H1 (cell line): ENCODE measurements around the gene TBX15. TPM values are rescaled to one million over a fixed set of nuclear protein-coding genes. Genes with fewer than 3 reads are reported as not detected.

ENCODE experiments used
- CTCF ChIA-PET: fragments of 300-600 bp; sonication (Branson Sonifier 250); formaldehyde crosslinking; loops from one replicate; lab custom pipeline; 2021; ENCODE audit not compliant: partially characterized antibody; lab: Charles Lee
- POLR2A ChIA-PET: fragments of 300-600 bp; sonication (Branson Sonifier 250); formaldehyde crosslinking; loops from one replicate; lab custom pipeline; 2021; ENCODE audit warnings: inconsistent platforms; ENCODE audit not compliant: partially characterized antibody; lab: Charles Lee
- DNase-seq, 2 experiments: peaks; one replicate each; pipeline versions ENCODE4 v3.0.0 to v3.0.0-alpha.2; 2010 to 2022; ENCODE audit warnings: low spot score in 2 of 2, low read depth in 1 of 2, mixed read lengths in 1 of 2
- FAIRE-seq: peaks from 2 replicates; lab custom pipeline; 2011; peaks lifted over from hg19 to GRCh38; lab: Jason Lieb, UNC
- H2AFZ ChIP-seq: 2 replicates; pipeline ENCODE4 v1.8.1; 2012; ENCODE audit warnings: low read length, inconsistent platforms
- H2AK5ac ChIP-seq: 2 replicates; pipeline ENCODE4 v1.6.1; 2013; ENCODE audit warnings: low read depth, low read length
- H2BK120ac ChIP-seq: replicated peaks from 2 replicates; pipeline ENCODE3; 2013; ENCODE audit warnings: low read depth, low read length, inconsistent platforms
- H2BK12ac ChIP-seq: 2 replicates; pipeline ENCODE4 v1.6.1; 2013; ENCODE audit warnings: low read depth, low read length
- H2BK15ac ChIP-seq: 2 replicates; pipeline ENCODE4 v1.6.1; 2013; ENCODE audit warnings: low read length
- H2BK20ac ChIP-seq: 2 replicates; pipeline ENCODE4 v1.6.1; 2013; ENCODE audit warnings: low read length
- H2BK5ac ChIP-seq: 2 replicates; pipeline ENCODE4 v1.6.1; 2013; ENCODE audit warnings: low read depth, low read length
- H3K14ac ChIP-seq: 2 replicates; pipeline ENCODE4 v1.6.1; 2013; ENCODE audit warnings: inconsistent platforms; ENCODE audit not compliant: insufficient read length
- H3K18ac ChIP-seq: 2 replicates; pipeline ENCODE4 v1.6.1; 2013; ENCODE audit warnings: low read length; ENCODE audit errors: extremely low read depth
- H3K23ac ChIP-seq: 2 replicates; pipeline ENCODE4 v1.6.1; 2013; ENCODE audit warnings: inconsistent platforms; ENCODE audit not compliant: insufficient read length
- H3K23me2 ChIP-seq: 2 replicates; pipeline ENCODE4 v1.6.1; 2013; ENCODE audit warnings: low read depth, low read length
- H3K27ac ChIP-seq: 2 replicates; pipeline ENCODE4 v1.6.1; 2011; ENCODE audit warnings: low read depth, low read length, inconsistent platforms
- H3K27me3 ChIP-seq, 4 experiments: replicated peaks in 1 of 4; 1 replicate in 1 of 4; 2 replicates in 3 of 4; pipeline versions ENCODE4 v1.6.1 to v1.8.1; 2011 to 2013; ENCODE audit warnings: low read length in 3 of 4, mild to moderate bottlenecking in 3 of 4, inconsistent platforms in 2 of 4, mixed read lengths in 2 of 4, moderate library complexity in 1 of 4; ENCODE audit not compliant: control insufficient read depth in 3 of 4, insufficient read depth in 3 of 4; ENCODE audit errors: extremely low read depth in 1 of 4
- H3K36me3 ChIP-seq, 4 experiments: 2 replicates each; pipeline versions ENCODE4 v1.6.1 to v1.8.1; 2011 to 2013; ENCODE audit warnings: mild to moderate bottlenecking in 4 of 4, low read length in 3 of 4, moderate library complexity in 2 of 4, control low read depth in 1 of 4, inconsistent platforms in 1 of 4; ENCODE audit not compliant: insufficient read depth in 4 of 4, control insufficient read depth in 2 of 4
- H3K4ac ChIP-seq: replicated peaks from 2 replicates; pipeline ENCODE3; 2013; ENCODE audit warnings: low read length, low read depth, mixed read lengths, inconsistent platforms; ENCODE audit not compliant: insufficient read length
- H3K4me1 ChIP-seq, 4 experiments: replicated peaks in 1 of 4; 1 replicate in 1 of 4; 2 replicates in 3 of 4; pipeline versions ENCODE4 v1.6.1 to v1.8.1; 2011 to 2013; ENCODE audit warnings: low read length in 3 of 4, inconsistent platforms in 2 of 4, mixed read lengths in 1 of 4; ENCODE audit not compliant: insufficient read depth in 4 of 4, control insufficient read depth in 3 of 4
- H3K4me2 ChIP-seq, 2 experiments: 2 replicates each; pipeline versions ENCODE4 v1.6.1 to v1.8.1; 2011 to 2013; ENCODE audit warnings: low read depth in 2 of 2, low read length in 2 of 2, control low read depth in 1 of 2, inconsistent platforms in 1 of 2, mild to moderate bottlenecking in 1 of 2; ENCODE audit not compliant: insufficient read depth in 1 of 2
- H3K4me3 ChIP-seq, 4 experiments: fragments of 200-600, 300-600 bp in 1 of 4; sonication (generic), shearing (Covaris generic), sonication (Bioruptor Twin) in 1 of 4; 2 replicates each; pipeline versions ENCODE4 v1.5.1 to v1.8.1; 2011 to 2016; ENCODE audit warnings: low read length in 4 of 4, low read depth in 3 of 4, control low read depth in 2 of 4, inconsistent platforms in 2 of 4, mild to moderate bottlenecking in 2 of 4, mixed read lengths in 1 of 4, moderate library complexity in 1 of 4; ENCODE audit not compliant: insufficient read depth in 2 of 4; ENCODE audit errors: extremely low read depth in 1 of 4
- H3K56ac ChIP-seq: replicated peaks from 2 replicates; pipeline ENCODE3; 2013; ENCODE audit warnings: low read depth, mild to moderate bottlenecking, mixed read lengths, low read length, inconsistent platforms; ENCODE audit not compliant: insufficient read length
- H3K79me1 ChIP-seq: 2 replicates; pipeline ENCODE4 v1.6.1; 2013; ENCODE audit warnings: low read depth, low read length, control low read depth
- H3K79me2 ChIP-seq, 2 experiments: 2 replicates each; pipeline versions ENCODE4 v1.6.1 to v1.8.1; 2012 to 2013; ENCODE audit warnings: low read length in 2 of 2, mild to moderate bottlenecking in 2 of 2, inconsistent platforms in 1 of 2; ENCODE audit not compliant: insufficient read depth in 2 of 2, control insufficient read depth in 1 of 2
- H3K9ac ChIP-seq, 4 experiments: replicated peaks in 1 of 4; 1 replicate in 1 of 4; 2 replicates in 3 of 4; pipeline versions ENCODE4 v1.6.1 to v1.8.1; 2011 to 2013; ENCODE audit warnings: low read depth in 3 of 4, low read length in 3 of 4, control low read depth in 2 of 4, mild to moderate bottlenecking in 2 of 4, moderate library complexity in 2 of 4, inconsistent platforms in 1 of 4; ENCODE audit errors: extremely low read depth in 1 of 4
- H3K9me3 ChIP-seq, 2 experiments: 2 replicates each; pipeline versions ENCODE4 v1.6.1 to v1.8.1; 2012 to 2013; ENCODE audit warnings: mild to moderate bottlenecking in 2 of 2, moderate library complexity in 2 of 2, control low read depth in 1 of 2, inconsistent platforms in 1 of 2, low read depth in 1 of 2, low read length in 1 of 2, mixed read lengths in 1 of 2; ENCODE audit not compliant: insufficient read depth in 2 of 2
- H4K20me1 ChIP-seq, 2 experiments: replicated peaks in 1 of 2; 2 replicates each; pipeline versions ENCODE3 to v1.8.1; 2011 to 2013; ENCODE audit warnings: inconsistent platforms in 2 of 2, low read length in 2 of 2, mild to moderate bottlenecking in 1 of 2; ENCODE audit not compliant: insufficient read depth in 2 of 2, control insufficient read depth in 1 of 2
- H4K5ac ChIP-seq: 2 replicates; pipeline ENCODE4 v1.6.1; 2013; ENCODE audit warnings: low read length, low read depth, mixed read lengths, inconsistent platforms; ENCODE audit not compliant: insufficient read length
- H4K8ac ChIP-seq: 2 replicates; pipeline ENCODE4 v1.8.0; 2013; ENCODE audit warnings: mild to moderate bottlenecking, moderate library complexity, low read length, inconsistent platforms; ENCODE audit not compliant: insufficient read depth; ENCODE audit errors: extremely low read depth
- H4K91ac ChIP-seq: replicated peaks from 2 replicates; pipeline ENCODE3; 2013; ENCODE audit warnings: low read length, mixed read lengths, inconsistent platforms; ENCODE audit not compliant: insufficient read length
- BACH1 ChIP-seq: IDR thresholded peaks from 2 replicates; pipeline ENCODE4 v1.6.1; 2012; ENCODE audit warnings: low read length, improper control_type of control experiment
- CBX5 ChIP-seq: fragments of 300-800, 300-1000 bp; sonication (generic); IDR thresholded peaks from 2 replicates; pipeline ENCODE4 v1.7.1; 2016; ENCODE audit warnings: antibody characterized with exemption, low read length, low read depth
- EZH2 ChIP-seq: fragments of 200-600 bp; sonication (generic); IDR thresholded peaks from 2 replicates; pipeline ENCODE4 v1.7.1; 2012; ENCODE audit warnings: low read depth, mild to moderate bottlenecking, moderate library complexity, low read length, inconsistent platforms; ENCODE audit not compliant: severe bottlenecking
- GTF2F1 ChIP-seq: IDR thresholded peaks from 2 replicates; pipeline ENCODE4 v1.6.1; 2012; ENCODE audit warnings: low read depth, low read length, improper control_type of control experiment, borderline replicate concordance
- KDM1A ChIP-seq: fragments of 200-600, 300-600 bp; sonication (generic); IDR thresholded peaks from 2 replicates; pipeline ENCODE4 v1.7.1; 2016; ENCODE audit warnings: mild to moderate bottlenecking, low read length, borderline replicate concordance
- KDM4A ChIP-seq: IDR thresholded peaks from one replicate; pipeline ENCODE4 v1.7.1; 2012; ENCODE audit warnings: low read depth, mild to moderate bottlenecking, moderate library complexity, low read length, inconsistent platforms; ENCODE audit not compliant: severe bottlenecking
- KDM5A ChIP-seq: fragments of 200-600 bp; IDR thresholded peaks from 2 replicates; pipeline ENCODE4 v1.7.1; 2012; ENCODE audit warnings: mild to moderate bottlenecking, low read length, inconsistent platforms, mixed read lengths
- MAX ChIP-seq: IDR thresholded peaks from 2 replicates; pipeline ENCODE4 v1.6.1; 2012; ENCODE audit warnings: inconsistent platforms
- NANOG ChIP-seq: IDR thresholded peaks from 2 replicates; pipeline ENCODE4 v1.6.1; 2011; ENCODE audit warnings: low read length, low read depth, mild to moderate bottlenecking, inconsistent platforms; ENCODE audit not compliant: insufficient read depth, poor library complexity, severe bottlenecking
- RAD21 ChIP-seq, 2 experiments: IDR thresholded peaks in 1 of 2; conservative IDR thresholded peaks in 1 of 2; 2 replicates each; pipeline ENCODE4 v1.6.1; 2011; ENCODE audit warnings: low read depth in 2 of 2, low read length in 2 of 2, improper control_type of control experiment in 1 of 2, inconsistent platforms in 1 of 2, mild to moderate bottlenecking in 1 of 2, moderate library complexity in 1 of 2
- TAF1 ChIP-seq: IDR thresholded peaks from 2 replicates; pipeline ENCODE4 v1.6.1; 2011; ENCODE audit warnings: mild to moderate bottlenecking, low read depth, low read length
- TBP ChIP-seq: IDR thresholded peaks from 2 replicates; pipeline ENCODE4 v1.6.1; 2011; ENCODE audit warnings: low read depth, low read length, improper control_type of control experiment
- WGBS, 2 experiments: shearing (Covaris generic) in 1 of 2; methylation state at CpG; one replicate each; pipeline versions ENCODE4 v1.1.6 to v1.1.7; 2013 to 2015; ENCODE audit warnings: low lambda C conversion rate in 2 of 2, mixed read lengths in 2 of 2, inconsistent platforms in 1 of 2, low coverage in 1 of 2, missing lambda C conversion rate in 1 of 2; ENCODE audit not compliant: insufficient replicate concordance in 2 of 2, insufficient coverage in 1 of 2, insufficient read length in 1 of 2; ENCODE audit errors: extremely low coverage in 1 of 2, missing lambda C conversion rate in 1 of 2; 5-methylcytosine and 5-hydroxymethylcytosine counted together
- polyA plus RNA-seq, 7 experiments: library from polyadenylated mRNA; depleted of rRNA in 3 of 7; stranded (reverse) in 5 of 7; unstranded in 2 of 7; fragments of >200 nt in 5 of 7; fragments of 200-250 nt in 2 of 7; gene quantifications; 1 replicate in 5 of 7; 2 replicates in 1 of 7; 4 replicates in 1 of 7; pipeline versions ENCODE4 v1.2.1 to v1.2.3, GENCODE V29; 2011 to 2013; ENCODE audit warnings: missing spikeins in 2 of 7, mixed read lengths in 2 of 7
- total RNA-seq: library from RNA; stranded (reverse); fragmentation: NEBNext Ultra II Directional; extraction: Animal tissue kit (Norgen Biotek cat#: 25700); gene quantifications from 2 replicates; pipeline ENCODE4 v1.2.1, GENCODE V29; 2021

The TBX15 gene
- total and polyA plus RNA-seq, 2 of the 8 experiments (the other 6 are each of a cell fraction or from before 2014, with no cell fraction given) = 0.14 to 0.24 TPM

- Histone ChIP-seq H4K8ac (no peak overlapping the region; the same call in 1 of the 2 replicates), H2BK5ac (peak overlapping the region; percentile 71; the same call in 1 of the 2 replicates), H2BK20ac (peak overlapping the region; percentile 83), H3K23me2 (no peaks in the 10 kb centered on the region), H3K79me1 (no peaks in the 10 kb centered on the region), H4K91ac (peak overlapping the region; percentile 28), H2BK15ac (no peak overlapping the region), H3K23ac (no peak overlapping the region), H2BK12ac (peak overlapping the region; percentile 89; the same call in 1 of the 2 replicates), H3K9ac (no peak overlapping the region), H3K27me3 (peaks cover 0 to 1% (median 0%) of the 10 kb centered on the region in 4 experiments; a peak in 1 of 7 replicates), H3K4me2 (peak overlapping the region; percentile 9 to 30; a peak in 3 of 4 replicates), H3K4me3 (peak overlapping the region in 1 of 4 experiments; percentile 39; a peak in 3 of 8 replicates), H4K5ac (no peak overlapping the region), H3K4ac (no peak overlapping the region), H3K9me3 (no peaks in the 10 kb centered on the region), H3K36me3 (no peaks in the 10 kb centered on the region), H2AFZ (no peak overlapping the region), H4K20me1 (no peaks in the 10 kb centered on the region), H3K56ac (no peak overlapping the region), H3K18ac (peak overlapping the region; percentile 7), H3K14ac (no peak overlapping the region), H3K79me2 (no peaks in the 10 kb centered on the region), H2BK120ac (no peak overlapping the region), H3K4me1 (peaks cover 1 to 11% (median 8%) of the 10 kb centered on the region in 4 experiments; a peak in 5 of 7 replicates), H2AK5ac (0 out of 2 replicates have a peak overlapping the region, but pooled peaks have one; percentile 14), H3K27ac (no peak overlapping the region; the same call in 1 of the 2 replicates)
- no peak for DNase-seq
- WGBS, 2 experiments = 74% methylated on average over 7 of the region's 7 CpGs; no CpG with 5 or more reads in 1 of the 2 experiments
- POLR2A ChIA-PET = no interaction called here
- CTCF ChIA-PET = no interaction called here
- FAIRE-seq = no peak
- TF ChIP-seq MAX (no peak), EZH2 (no peak), GTF2F1 (no peak), BACH1 (no peak), CBX5 (no peak), KDM5A (no peak), KDM1A (no peak), NANOG (no peak), TBP (no peak), TAF1 (no peak), RAD21 (IDR thresholded peaks at IDR 0.05 in 1 of 2, conservative IDR thresholded peaks at IDR 0.05 in 1 of 2; ENCODE audit: low read depth in 2 of 2, low read length in 2 of 2) (no peak), KDM4A (no peak)
These were observed 27.5 kb downstream of the TBX15 start for GRCh38 chr1:118960567-118961136.
